GM23338 (cell line): ENCODE data around the gene KCTD7. TPM values are rescaled to one million over a fixed set of nuclear protein-coding genes. Genes with fewer than 3 reads are reported as not detected.
"Not testable (repeated sequence)": the region's sequence is repeated elsewhere in the genome, so short reads cannot be mapped to it uniquely, and the experiment has no call there.

Experiments
- ATAC-seq: fragments of 200-7000 bp; cut with Tn5 transposase; 3 replicates; pipeline ENCODE4 v1.9.1; 2020
- DNase-seq: peaks from one replicate; pipeline ENCODE4 v3.0.0-alpha.2; 2015; ENCODE audit warnings: low spot score
- H2AFZ ChIP-seq: fragments of 200-600 bp; sonication (generic); 2 replicates; pipeline ENCODE4 v1.8.0; 2016; ENCODE audit warnings: antibody characterized with exemption, mild to moderate bottlenecking, moderate library complexity
- H3F3A ChIP-seq: fragments of 200-600 bp; sonication (generic); replicated peaks from 2 replicates; pipeline ENCODE4 v1.8.0; 2017; ENCODE audit warnings: antibody characterized with exemption, mixed run types, low read depth
- H3K27ac ChIP-seq: fragments of 200-600 bp; sonication (generic); 2 replicates; pipeline ENCODE4 v1.6.1; 2016; ENCODE audit warnings: low read depth
- H3K27me3 ChIP-seq: fragments of 200-600 bp; sonication (generic); 2 replicates; pipeline ENCODE4 v1.8.0; 2016; ENCODE audit warnings: mild to moderate bottlenecking, mixed run types, moderate library complexity; ENCODE audit not compliant: insufficient read depth
- H3K36me3 ChIP-seq: fragments of 200-600 bp; sonication (generic); 2 replicates; pipeline ENCODE4 v1.8.0; 2016; ENCODE audit warnings: mild to moderate bottlenecking; ENCODE audit not compliant: insufficient read depth
- H3K4me1 ChIP-seq: fragments of 200-600 bp; sonication (generic); 2 replicates; pipeline ENCODE4 v1.8.0; 2016; ENCODE audit warnings: mild to moderate bottlenecking, moderate library complexity; ENCODE audit not compliant: insufficient read depth
- H3K4me2 ChIP-seq: fragments of 200-600 bp; sonication (generic); 2 replicates; pipeline ENCODE4 v1.7.1; 2017; ENCODE audit warnings: mixed run types
- H3K4me3 ChIP-seq: fragments of 200-600 bp; sonication (generic); 2 replicates; pipeline ENCODE4 v1.6.1; 2016; ENCODE audit warnings: mixed run types
- H3K79me2 ChIP-seq: fragments of 200-600 bp; sonication (generic); replicated peaks from 2 replicates; pipeline ENCODE4 v1.8.0; 2017; ENCODE audit warnings: mild to moderate bottlenecking; ENCODE audit not compliant: insufficient read depth
- H3K9me2 ChIP-seq: fragments of 200-600 bp; sonication (generic); 2 replicates; pipeline ENCODE4 v1.8.0; 2017; ENCODE audit not compliant: insufficient read depth
- H4K20me1 ChIP-seq: fragments of 200-600 bp; sonication (generic); replicated peaks from 2 replicates; pipeline ENCODE4 v1.8.0; 2017; ENCODE audit warnings: mild to moderate bottlenecking; ENCODE audit not compliant: insufficient read depth
- H3K27ac Mint-ChIP-seq: 2 replicates; pipeline ENCODE4 v1.8.0; 2020; ENCODE audit warnings: inconsistent platforms, mild to moderate bottlenecking, moderate library complexity, mixed read lengths
- H3K27me3 Mint-ChIP-seq: 3 replicates; pipeline ENCODE4 v1.8.0; 2022; ENCODE audit warnings: low read depth, mild to moderate bottlenecking, moderate library complexity, mixed read lengths, inconsistent platforms; ENCODE audit not compliant: insufficient read depth, poor library complexity
- H3K36me3 Mint-ChIP-seq: 3 replicates; pipeline ENCODE4 v1.8.0; 2021; ENCODE audit warnings: low read depth, mild to moderate bottlenecking, inconsistent platforms, moderate library complexity, mixed read lengths
- H3K4me1 Mint-ChIP-seq: 3 replicates; pipeline ENCODE4 v1.8.0; 2020; ENCODE audit warnings: mild to moderate bottlenecking, inconsistent platforms, mixed read lengths
- H3K4me3 Mint-ChIP-seq: 3 replicates; pipeline ENCODE4 v1.8.0; 2021; ENCODE audit warnings: moderate library complexity, mild to moderate bottlenecking, inconsistent platforms, mixed read lengths
- H3K9me3 Mint-ChIP-seq: 3 replicates; pipeline ENCODE4 v1.8.0; 2020; ENCODE audit warnings: moderate library complexity, mild to moderate bottlenecking, inconsistent platforms, mixed read lengths
- CTCF ChIP-seq, 2 experiments: fragments of 200-600 bp in 1 of 2; sonication (generic) in 1 of 2; conservative IDR thresholded peaks; 2 replicates each; pipeline versions ENCODE4 v1.5.1 to v1.6.1; 2016 to 2017; ENCODE audit warnings: antibody characterized with exemption in 2 of 2, low read depth in 2 of 2, mild to moderate bottlenecking in 2 of 2, moderate library complexity in 1 of 2
- EZH2 ChIP-seq: fragments of 200-600 bp; sonication (generic); IDR thresholded peaks from one replicate; pipeline ENCODE4 v1.8.0; 2017; ENCODE audit warnings: antibody characterized with exemption, mild to moderate bottlenecking, low read depth; ENCODE audit not compliant: unreplicated experiment
- polyA plus RNA-seq: library from polyadenylated mRNA; unstranded; fragments of >200 nt; fragmentation: Nextera tagmentation; extraction: Ambion mirVana; gene quantifications from 2 replicates; pipeline ENCODE4 v1.2.1, GENCODE V29; 2016
- total RNA-seq: library from RNA; depleted of rRNA; stranded (reverse); fragments of >200 nt; shearing (Covaris generic); gene quantifications from 2 replicates; pipeline ENCODE4 v1.2.3, GENCODE V29; 2014

KCTD7 gene
- total and polyA plus RNA-seq, 2 experiments from 2014 or later = 3.7 to 21.0 TPM

GRCh38 chr7:66635322-66635981 lies 6.8 kb downstream of the KCTD7 start:
- not testable (repeated sequence) for H3K27ac ChIP-seq
- peaks cover 22% of the 10 kb centered on the region for H3K36me3 ChIP-seq

GRCh38 chr7:66635982-66636546 lies 7.4 kb downstream of the KCTD7 start:
- H3K27me3 Mint-ChIP-seq, H3K4me1 Mint-ChIP-seq, H3K9me2 ChIP-seq, H2AFZ ChIP-seq, DNase-seq, H3K27ac ChIP-seq, ATAC-seq, H3K4me2 ChIP-seq, H3K27ac Mint-ChIP-seq, H3K9me3 Mint-ChIP-seq, H3F3A ChIP-seq, H3K4me3 Mint-ChIP-seq, H4K20me1 ChIP-seq, H3K4me3 ChIP-seq, H3K4me1 ChIP-seq, H3K79me2 ChIP-seq, H3K27me3 ChIP-seq: not testable (repeated sequence)
- peaks cover 36% of the 10 kb centered on the region for H3K36me3 Mint-ChIP-seq
- peaks cover 24% of the 10 kb centered on the region for H3K36me3 ChIP-seq

More at GRCh38 chr7:66635322-66635981, 6.8 kb downstream of the KCTD7 start:
- not testable (repeated sequence) for ATAC-seq, H3K9me3 Mint-ChIP-seq, DNase-seq, H3K27ac Mint-ChIP-seq, H3K4me3 Mint-ChIP-seq, H3K9me2 ChIP-seq, H2AFZ ChIP-seq, H3F3A ChIP-seq, H3K27me3 Mint-ChIP-seq, H4K20me1 ChIP-seq, H3K4me3 ChIP-seq, H3K27me3 ChIP-seq, H3K4me1 ChIP-seq, H3K4me2 ChIP-seq, H3K4me1 Mint-ChIP-seq
- H3K79me2 ChIP-seq = peaks cover 15% of the 10 kb centered on the region
- peaks cover 36% of the 10 kb centered on the region for H3K36me3 Mint-ChIP-seq

GRCh38 chr7:66638309-66639099 lies 9.8 kb downstream of the KCTD7 start:
- H3K9me2 ChIP-seq = no peaks in the 10 kb centered on the region
- no peak overlapping the region for H3K4me2 ChIP-seq
- no peak overlapping the region for H3K4me3 ChIP-seq
- H3K36me3 Mint-ChIP-seq = peaks cover 32% of the 10 kb centered on the region
- no peak overlapping the region for H3K27ac ChIP-seq
- no peaks in the 10 kb centered on the region for H3K79me2 ChIP-seq
- H4K20me1 ChIP-seq = no peaks in the 10 kb centered on the region
- peaks cover 8% of the 10 kb centered on the region for H3K27me3 Mint-ChIP-seq
- H3K27ac Mint-ChIP-seq = no peak overlapping the region
- H3F3A ChIP-seq = no peaks in the 10 kb centered on the region
- ATAC-seq = peak; percentile 80
- H3K27me3 ChIP-seq = no peaks in the 10 kb centered on the region
- no peaks in the 10 kb centered on the region; the same call in 2 of the 3 replicates for H3K9me3 Mint-ChIP-seq
- peaks cover 24% of the 10 kb centered on the region for H3K36me3 ChIP-seq
- TF ChIP-seq EZH2 = no peak
- TF ChIP-seq CTCF (conservative IDR thresholded peaks at IDR 0.05; ENCODE audit: low read depth in 2 of 2) = peak; percentile 34 to 50
- H3K4me1 ChIP-seq = no peaks in the 10 kb centered on the region
- DNase-seq = peak; percentile 51
- no peak overlapping the region for H2AFZ ChIP-seq
- H3K4me1 Mint-ChIP-seq = no peaks in the 10 kb centered on the region
- H3K4me3 Mint-ChIP-seq = no peak overlapping the region
